Activated CD8-positive, alpha-beta memory T cell treated with anti-CD3 and anti-CD28 coated beads, Interleukin-2, amount 50 U/mL, for 1 hour (primary cell): ENCODE data around the gene PVRIG.
"Not testable (repeated sequence)": the region's sequence is repeated elsewhere in the genome, so short reads cannot be mapped to it uniquely, and the experiment has no call there.

Source experiments
- DNase-seq: peaks from one replicate; pipeline ENCODE4 v3.0.0-alpha.2; 2020; ENCODE audit errors: extremely low read depth

PVRIG gene

DNA sequence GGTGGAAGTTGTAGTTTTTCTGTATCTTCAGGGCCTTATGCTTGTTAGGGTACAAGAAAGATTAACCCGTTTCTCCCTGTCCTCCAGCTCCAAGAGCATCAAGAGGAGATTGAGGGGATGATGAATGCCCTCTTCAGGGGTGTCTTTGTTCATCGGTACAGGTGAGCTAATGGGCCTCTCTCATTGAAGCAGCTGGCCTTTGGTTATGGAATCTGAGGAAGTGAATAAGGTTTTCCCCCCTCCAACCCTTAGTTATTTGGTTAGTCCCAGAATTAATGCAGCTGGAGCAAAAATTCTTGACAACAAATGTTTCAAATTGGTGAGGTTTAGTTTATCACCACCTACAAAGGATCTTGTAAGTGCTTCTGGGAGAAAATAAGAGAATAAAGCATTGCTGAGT, 24.5 kb upstream of the PVRIG start:
- no peak for DNase-seq

DNA sequence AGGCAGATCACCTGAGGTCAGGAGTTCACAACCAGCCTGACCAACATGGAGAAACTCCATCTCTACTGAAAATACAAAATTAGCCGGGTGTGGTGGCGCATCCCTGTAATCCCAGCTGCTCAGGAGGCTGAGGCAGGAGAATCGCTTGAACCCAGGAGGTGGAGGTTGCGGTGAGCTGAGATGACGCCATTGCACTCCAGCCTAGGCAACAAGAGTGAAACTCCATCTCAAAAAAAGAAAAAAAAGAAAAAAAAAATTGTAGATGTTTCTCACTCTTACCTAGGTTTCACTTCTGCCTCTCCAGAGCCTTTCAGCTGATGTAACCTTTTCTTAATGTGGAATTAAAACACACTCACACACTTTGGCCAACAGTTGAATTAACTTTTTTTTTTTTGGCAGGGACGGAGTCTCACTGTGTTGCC, 23.8 kb upstream of the PVRIG start:
- DNase-seq: not testable (repeated sequence)

DNA sequence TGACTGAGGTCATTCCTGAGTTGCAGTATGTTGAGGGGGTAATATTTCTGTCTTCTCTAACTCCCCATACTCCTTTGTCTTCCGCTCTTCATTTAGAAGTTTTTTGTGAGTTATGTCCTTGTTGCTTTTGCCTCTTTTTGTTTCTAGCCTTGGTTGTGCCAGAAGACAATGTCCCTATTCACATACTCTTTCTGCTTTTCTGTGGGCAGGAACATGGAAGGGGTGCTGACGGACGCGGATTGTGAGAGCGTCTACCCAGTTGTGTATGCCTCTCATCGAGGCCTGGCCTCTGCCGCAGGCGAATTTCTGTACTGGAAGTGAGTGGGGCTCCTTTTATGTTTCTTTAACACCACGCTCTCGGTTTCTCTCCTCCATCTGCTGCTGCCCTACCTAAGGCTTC, 21.5 kb upstream of the PVRIG start:
- no peak for DNase-seq

DNA sequence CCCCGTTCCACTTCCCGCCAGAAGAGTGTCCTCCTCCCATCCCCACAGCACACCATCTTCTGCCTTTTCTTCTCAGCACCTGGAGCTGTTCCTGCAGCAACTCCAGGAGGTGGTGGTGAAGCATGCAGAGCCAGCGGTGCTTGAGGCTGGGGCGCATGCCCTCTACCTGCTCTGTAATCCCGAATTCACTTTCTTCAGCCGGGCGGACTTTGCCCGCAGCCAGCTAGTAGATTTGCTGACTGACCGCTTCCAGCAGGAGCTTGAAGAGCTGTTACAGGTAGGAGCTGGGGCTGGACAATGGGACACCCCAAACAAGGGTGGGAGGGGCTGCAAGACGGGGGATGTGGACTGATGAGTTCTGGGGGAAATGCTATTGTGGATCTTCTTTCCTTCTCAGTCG, 19.1 kb upstream of the PVRIG start:
- DNase-seq: no peak

DNA sequence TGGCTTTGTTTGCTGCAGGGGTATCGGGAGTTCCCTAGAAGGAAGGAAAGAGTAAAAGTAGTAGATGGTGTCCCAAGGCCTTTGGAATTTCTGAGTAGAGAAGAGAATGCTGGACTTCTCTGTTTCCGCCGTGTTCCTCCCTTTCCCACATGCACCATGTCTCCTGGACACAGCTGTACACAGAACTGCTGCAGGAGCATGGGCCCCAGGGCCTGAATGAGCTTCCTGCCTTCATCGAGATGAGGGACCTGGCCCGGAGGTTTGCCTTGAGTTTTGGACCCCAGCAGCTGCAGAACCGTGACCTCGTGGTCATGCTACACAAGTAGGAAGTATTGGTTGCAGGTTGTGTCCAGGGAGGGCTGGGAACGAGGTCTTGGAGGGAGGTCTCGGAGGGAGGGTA, 15.3 kb upstream of the PVRIG start:
- no peak for DNase-seq

DNA sequence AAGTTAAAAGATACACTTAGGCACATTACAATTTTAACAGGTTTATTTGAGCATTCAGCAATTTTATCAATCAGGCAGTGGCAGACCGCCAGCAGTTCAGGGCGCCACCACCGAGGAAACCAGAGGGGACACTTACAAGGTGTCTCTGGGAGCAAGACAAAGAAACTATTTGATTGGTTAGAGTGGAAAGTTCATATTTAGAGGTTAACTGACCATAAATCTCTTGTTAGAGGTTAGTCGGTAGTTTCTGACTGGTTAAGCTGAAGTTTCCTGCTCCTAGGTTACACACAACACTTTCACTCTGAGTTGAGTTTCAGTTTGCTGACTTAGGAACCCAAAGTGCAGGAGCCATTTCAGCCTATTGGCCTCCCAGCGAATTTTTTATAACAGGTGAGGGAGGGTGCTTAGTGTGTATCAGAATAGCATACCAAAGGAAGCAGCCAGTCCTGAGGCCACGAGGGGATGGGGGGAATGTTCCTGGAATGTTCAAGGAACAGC, 10.8 kb upstream of the PVRIG start:
- no peak for DNase-seq

DNA sequence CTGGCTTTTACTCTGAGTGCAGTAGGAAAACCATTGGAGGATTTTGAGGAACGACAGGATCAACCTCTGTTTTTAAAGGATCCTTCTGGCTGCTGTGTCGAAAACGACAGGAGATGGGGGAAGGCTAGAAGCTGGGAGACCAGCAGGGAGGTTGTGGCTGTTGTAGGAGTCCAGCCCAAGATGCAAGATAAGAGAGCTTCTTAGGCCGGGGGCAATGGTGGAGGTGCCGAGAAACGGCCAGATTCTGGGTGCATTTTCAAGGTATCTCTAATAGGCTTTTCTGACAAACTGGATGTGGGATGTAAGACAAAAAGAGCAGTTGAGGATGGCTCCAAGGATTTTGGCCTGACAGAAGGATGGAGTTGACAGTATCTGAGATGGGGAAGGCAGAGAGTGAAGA, 10.3 kb upstream of the PVRIG start:
- DNase-seq: no peak

DNA sequence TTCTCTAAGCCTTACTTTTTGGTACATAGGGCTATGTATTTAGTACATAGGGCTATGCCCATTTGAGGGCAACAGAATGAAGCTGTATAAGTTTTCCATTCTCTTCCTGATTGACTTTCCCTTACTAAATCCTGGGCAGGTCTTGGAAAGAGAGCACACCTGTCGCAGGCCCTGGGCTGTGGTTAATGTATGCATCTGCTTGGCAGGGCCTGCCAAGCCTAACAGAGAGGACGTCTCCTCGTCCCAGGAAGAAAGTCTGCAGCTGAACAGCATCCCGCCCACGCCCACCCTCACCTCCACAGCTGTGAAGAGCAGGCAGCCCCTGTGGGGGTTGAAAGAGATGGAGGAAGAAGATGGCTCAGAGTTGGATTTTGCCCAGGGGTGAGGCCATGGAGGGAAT, 8.9 kb upstream of the PVRIG start:
- no peak for DNase-seq

DNA sequence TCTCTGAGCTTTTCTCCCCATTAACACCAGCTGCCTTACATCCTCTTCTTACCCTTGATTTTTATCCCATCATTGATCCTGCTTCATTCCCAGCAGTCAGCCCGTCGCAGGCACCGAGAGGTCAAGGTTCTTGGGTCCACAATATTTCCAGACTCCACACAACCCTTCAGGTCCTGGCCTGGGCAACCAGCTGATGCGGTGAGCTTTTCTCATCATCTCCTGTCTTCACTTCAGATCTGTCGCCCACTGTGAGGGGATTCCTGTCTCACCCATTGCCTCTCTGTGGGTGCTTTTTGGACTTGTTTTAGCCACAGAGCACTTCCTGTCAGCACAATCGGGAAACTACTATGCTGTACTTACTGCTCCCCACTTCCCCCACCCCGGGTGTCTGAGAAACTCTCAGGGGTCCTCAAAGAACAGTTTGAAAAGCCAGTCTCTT, 8.4 kb upstream of the PVRIG start:
- no peak for DNase-seq

DNA sequence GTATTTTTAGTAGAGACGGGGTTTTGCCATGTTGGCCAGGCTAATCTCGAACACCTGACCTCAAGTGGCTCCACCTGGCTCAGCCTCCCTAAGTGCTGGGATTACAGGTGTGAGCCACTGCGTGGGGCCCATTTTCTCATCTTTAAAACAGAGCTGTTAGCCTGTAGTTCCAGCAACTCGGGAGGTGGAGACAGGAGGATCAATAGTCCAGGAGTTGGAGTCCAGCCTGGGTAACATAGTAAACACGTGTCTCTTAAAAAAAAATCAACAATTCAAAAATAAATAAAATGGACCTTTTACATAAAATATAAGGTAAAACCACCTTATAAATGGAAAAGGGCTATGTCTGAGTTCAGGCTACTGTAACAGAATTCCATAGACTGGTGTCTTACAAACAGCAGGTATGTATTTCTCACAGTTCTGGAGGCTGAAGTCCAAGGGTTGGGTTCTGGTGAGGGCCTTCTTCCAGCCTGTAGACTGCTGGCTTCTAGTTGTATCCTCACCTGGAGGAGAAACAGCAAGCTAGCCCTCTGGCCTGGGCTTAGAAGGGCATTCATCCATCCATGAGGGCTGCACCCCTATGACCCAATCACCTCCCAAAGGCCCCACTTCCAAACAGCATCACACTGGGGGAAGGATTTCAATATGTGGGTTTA, 7.0 kb upstream of the PVRIG start:
- no peak for DNase-seq

DNA sequence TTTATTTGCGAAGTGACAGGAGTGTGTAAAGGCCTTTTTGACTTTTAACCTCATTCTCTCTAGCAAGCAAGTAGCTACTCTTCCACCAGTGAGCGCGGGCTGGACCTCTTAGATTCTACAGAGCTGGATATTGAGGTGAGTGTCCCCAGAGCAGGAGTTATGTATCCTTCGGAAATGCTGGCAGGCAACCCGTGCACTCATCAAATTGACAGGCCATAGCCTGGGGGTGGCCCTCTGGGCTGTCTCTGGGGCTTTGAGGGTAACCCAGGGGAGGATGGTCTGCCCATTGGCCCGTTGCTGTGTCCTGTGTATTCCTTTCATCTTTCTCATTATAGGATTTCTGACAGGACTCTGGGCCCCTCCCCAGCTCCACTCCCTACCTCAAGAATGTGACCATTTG, 6.1 kb upstream of the PVRIG start:
- DNase-seq: no peak

DNA sequence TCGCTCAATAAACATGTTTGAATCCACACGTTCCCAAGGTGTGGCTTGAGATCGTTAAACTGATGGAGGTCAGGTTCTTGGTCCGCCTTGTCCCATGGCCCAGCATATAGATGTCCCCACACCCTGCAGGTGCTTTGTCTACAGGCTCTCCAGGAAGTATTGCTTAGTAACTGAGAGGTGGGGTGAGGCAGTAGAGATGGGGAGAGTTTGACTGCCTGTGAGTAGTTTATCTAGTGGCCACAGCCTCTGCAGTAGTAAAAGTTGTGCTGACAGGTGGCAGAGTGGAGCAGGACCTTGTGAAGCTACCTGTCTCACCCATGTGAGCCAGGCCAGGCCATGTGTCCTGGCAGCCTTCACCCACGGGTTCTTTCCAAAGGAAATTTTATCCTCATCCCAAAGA, 5.4 kb upstream of the PVRIG start:
- not testable (repeated sequence) for DNase-seq

DNA sequence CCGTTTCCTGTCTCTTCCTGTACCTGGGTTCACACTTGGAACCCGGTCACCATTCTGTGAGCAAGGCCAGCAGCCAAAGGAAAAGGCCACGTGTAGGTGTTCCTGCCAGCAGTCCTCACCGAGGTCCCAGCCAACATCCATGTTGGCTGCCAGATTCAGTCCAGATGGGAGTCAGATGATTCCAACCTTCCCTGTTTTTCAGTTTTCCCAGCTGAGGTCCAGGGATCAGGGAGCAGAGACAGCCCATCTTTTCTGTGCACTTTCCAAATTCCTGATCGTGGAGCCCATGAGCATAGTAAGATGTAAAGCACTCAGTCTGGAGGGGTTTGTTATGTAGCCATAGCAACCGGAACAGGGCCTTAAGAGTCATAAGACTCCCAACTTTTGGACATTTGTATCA, 3.9 kb upstream of the PVRIG start:
- DNase-seq: no peak

DNA sequence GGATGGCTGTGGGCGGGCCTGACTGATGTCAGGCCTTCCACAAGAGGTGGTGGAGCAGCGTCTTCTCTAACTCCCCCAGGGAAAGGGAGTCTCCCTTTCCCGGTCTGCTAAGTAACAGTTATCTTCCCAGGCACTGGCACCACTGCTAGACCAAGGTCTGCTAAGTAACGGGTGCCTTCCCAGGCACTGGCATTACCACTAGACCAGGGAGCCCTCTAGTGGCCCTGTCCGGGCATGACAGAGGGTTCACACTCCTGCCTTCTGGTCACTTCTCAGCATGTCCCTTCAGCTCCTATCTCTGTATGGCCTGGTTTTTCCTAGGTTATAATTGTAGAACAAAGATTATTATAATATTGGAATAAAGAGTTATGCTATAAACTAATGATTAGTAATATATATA, 1.8 kb upstream of the PVRIG start:
- not testable (repeated sequence) for DNase-seq

DNA sequence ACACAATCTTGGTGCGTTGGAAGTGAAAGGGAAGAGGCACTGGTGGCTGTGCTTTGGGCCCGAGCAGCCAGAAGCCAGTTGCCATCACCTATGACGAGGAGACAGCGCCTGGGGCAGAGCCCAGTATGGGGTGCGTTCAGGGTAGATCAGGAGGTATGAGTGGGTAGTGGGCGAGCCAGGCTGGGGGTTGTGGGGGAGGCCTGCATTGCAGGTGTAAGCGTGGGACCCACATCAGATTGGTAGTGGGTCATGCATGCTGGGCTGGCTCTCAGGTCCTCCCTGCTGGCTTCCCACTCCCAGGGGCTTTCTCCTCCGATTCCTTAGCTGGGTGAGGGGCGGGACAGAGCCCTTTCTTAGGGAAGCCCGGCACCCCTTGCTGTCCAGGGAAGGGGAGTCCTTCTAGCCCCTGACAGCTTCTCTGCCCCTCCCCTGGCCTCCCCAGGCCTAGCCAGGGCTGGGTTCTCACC, 445 bp upstream of the PVRIG start:
- no peak for DNase-seq

DNA sequence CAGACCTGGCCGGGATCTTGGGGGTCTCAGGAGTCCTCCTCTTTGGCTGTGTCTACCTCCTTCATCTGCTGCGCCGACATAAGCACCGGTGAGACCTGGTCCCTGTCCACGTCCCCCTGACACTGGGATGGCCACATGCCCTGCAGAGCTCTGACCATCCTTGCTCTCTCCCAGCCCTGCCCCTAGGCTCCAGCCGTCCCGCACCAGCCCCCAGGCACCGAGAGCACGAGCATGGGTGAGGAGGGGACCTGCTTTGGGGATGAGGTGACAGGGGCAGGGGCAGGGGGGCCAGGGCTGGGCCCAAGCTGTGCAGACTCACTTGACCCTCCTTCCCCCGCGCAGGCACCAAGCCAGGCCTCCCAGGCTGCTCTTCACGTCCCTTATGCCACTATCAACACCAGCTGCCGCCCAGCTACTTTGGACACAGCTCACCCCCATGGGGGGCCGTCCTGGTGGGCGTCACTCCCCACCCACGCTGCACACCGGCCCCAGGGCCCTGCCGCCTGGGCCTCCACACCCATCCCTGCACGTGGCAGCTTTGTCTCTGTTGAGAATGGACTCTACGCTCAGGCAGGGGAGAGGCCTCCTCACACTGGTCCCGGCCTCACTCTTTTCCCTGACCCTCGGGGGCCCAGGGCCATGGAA, 959 bp downstream of the PVRIG start:
- DNase-seq: no peak

DNA sequence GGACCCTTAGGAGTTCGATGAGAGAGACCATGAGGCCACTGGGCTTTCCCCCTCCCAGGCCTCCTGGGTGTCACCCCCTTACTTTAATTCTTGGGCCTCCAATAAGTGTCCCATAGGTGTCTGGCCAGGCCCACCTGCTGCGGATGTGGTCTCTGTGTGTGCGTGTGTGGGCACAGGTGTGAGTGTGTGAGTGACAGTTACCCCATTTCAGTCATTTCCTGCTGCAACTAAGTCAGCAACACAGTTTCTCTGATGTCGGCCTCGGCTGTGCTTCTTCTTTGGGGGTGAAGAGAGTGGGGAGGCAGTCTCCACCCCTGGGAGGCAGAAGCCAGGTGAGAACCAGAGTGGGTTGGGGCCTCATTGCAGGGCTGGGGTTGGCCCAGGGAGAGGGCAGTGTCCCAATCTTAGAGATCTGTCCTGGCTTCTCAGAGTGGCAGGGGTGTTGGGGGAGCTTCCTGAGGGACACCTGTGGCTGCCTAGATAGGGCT, 1.5 kb downstream of the PVRIG start:
- peak; percentile 69 for DNase-seq

DNA sequence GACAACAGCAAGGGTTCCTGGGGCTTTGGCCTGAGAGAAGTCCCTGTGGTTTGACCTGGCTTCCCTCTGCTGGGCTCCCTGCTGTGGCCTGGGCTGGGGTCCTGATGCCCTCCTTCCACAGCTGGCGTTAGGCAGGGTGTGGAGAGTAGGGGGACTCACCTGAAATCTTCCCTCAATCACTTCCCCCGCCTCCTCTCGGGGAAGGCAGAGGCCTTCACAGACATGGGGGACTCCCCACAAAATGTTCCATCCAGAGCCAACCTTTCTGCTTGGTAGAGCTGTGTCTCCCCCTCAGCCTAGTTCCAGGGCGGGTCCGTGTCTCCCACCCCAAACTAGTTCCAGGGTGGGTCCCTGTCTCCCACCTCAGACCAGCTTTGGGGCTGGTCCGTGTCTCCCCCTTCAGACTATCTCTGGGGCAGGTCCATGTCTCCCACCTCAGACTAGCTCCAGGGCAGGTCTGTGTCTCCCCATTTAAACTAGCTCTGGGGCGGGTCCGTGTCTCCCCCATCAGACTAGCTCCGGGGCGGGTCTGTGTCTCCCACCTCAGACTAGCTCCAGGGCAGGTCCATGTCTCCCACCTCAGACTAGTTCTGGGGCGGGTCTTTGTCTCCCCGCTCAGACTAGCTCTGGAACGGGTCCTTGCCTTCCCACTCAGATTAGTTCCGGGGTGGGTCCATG, 2.2 kb downstream of the PVRIG start:
- no peak for DNase-seq

DNA sequence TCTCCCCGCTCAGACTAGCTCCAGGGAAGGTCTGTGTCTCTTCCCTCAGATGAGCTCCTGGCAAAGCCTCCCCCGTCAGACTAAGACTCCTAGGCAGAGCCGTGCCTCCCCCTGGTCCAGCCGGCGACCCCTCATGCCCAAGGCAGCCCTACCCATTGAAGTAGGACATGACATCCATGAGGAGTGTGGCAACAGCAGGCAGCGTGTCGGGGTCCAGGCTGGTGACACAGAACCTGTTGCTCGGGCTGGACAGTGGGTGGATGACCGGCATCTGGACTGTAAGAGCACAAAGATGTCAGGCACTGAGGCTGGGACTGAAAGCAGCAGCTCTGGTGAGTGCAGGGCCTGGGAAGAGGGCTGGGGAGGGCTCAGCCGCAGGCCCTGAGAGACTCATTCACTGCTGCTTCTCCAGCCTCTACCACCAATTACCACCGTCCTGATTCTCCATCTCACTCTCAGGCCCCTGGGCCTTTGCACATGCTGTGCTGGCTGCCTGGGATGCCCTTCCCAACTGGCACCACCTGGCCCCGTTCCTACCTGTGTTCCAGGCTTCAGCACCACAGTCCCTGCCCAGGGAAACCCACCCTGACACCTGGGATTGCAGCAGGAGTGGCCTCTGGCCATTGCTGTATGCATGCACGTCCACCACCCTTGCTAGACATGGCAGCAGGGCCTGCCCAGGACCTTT, 2.8 kb downstream of the PVRIG start:
- no peak for DNase-seq

DNA sequence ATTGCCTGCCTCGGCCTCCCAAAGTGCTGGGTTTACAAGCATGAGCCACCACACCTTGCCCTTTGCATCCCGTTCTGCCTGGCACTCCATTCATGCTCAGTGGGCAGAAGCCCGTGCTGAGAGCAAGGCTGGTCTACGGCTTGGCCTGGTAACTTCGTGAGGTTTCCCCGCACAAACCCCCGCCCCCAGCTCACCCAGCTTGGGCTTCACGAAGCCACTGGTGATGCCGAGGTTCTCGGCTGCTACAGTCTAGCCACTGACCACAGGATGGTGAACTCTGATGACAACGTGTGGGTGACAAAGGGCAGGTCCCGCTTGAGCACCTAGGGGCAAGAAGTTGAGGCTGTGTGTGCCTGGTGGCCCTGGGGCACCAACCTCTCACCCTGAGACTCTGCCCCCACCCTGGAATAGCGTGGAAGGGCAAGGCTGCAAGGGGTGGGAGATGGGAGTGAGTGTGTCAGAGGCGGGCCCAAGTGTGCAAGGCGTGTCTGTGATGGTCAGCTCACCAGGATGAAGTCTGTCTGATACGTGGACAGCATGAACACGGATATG, 3.7 kb downstream of the PVRIG start:
- DNase-seq: not testable (repeated sequence)

DNA sequence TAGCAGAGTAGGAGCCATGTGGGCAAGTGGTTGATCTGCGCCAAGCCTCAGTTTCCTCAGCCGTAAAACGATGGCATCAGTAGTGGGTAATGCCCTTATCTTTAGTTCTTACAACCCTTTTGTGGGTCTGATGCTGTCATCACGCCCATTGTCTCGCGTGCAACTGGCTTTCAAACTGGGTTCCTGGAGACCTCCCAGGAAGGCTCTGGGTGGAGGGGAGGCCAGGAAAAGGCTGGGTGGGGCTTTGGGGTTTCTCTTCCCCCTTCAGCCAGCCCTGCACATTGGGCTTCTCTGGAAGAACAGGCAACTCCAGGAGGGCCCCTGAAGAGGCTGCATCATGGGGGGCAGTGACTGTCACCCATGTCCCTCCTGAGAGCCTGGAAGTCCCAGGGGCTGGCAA, 5.1 kb downstream of the PVRIG start:
- DNase-seq: not testable (repeated sequence)
